Psoas muscle (tissue), 8 donors: ENCODE data around the gene FARSA. TPM values are rescaled to one million over a fixed set of nuclear protein-coding genes. Genes with fewer than 3 reads are reported as not detected.

ENCODE experiments used
- ATAC-seq, 4 donors: fragments of 200-7000 bp; cut with Tn5 transposase; one replicate each; pipeline ENCODE4 v1.9.1; 2020; ENCODE audit warnings: moderate library complexity in 3 of 4, mild to moderate bottlenecking in 2 of 4
- DNase-seq, 2 donors: peaks; one replicate each; pipeline ENCODE4 v3.0.0-alpha.2; 2020
- H3K27ac ChIP-seq: fragments of 200-600 bp; one replicate; pipeline ENCODE4 v1.8.0; 2022
- H3K27me3 ChIP-seq, 3 donors: fragments of 200-600 bp in 1 of 3; one replicate each; pipeline versions ENCODE4 v1.6.1 to v1.8.0; 2013 to 2022; ENCODE audit warnings: low read length in 2 of 3, mild to moderate bottlenecking in 2 of 3, moderate library complexity in 1 of 3; ENCODE audit not compliant: insufficient read depth in 3 of 3
- H3K36me3 ChIP-seq, 2 donors: fragments of 200-600 bp in 1 of 2; one replicate each; pipeline versions ENCODE4 v1.6.1 to v1.8.0; 2013 to 2022; ENCODE audit warnings: low read depth in 1 of 2, mild to moderate bottlenecking in 1 of 2, moderate library complexity in 1 of 2; ENCODE audit not compliant: insufficient read depth in 1 of 2
- H3K4me1 ChIP-seq: fragments of 200-600 bp; one replicate; pipeline ENCODE4 v1.8.0; 2022
- H3K4me3 ChIP-seq: fragments of 200-600 bp; one replicate; pipeline ENCODE4 v1.8.0; 2022; ENCODE audit warnings: mild to moderate bottlenecking
- H3K9me3 ChIP-seq: fragments of 200-600 bp; one replicate; pipeline ENCODE4 v1.8.0; 2022
- CTCF ChIP-seq: fragments of 200-600 bp; IDR thresholded peaks from one replicate; pipeline ENCODE4 v1.8.0; 2022; ENCODE audit warnings: antibody characterized with exemption
- WGBS, 3 donors: extraction: QIAGEN DNeasy Blood & Tissue Kit; methylation state at CpG; one replicate each; pipeline versions ENCODE4 v1.1.6 to v1.1.7; 2013; 5-methylcytosine and 5-hydroxymethylcytosine counted together
- intact Hi-C, 2 donors: fragments of 100-400 bp; cut with DNase I; formaldehyde crosslinking; loops; one replicate each; pipeline versions ENCODE4 v1.11.0 to v1.14.2; 2022
- polyA plus RNA-seq, 3 donors: library from polyadenylated mRNA; stranded (reverse); fragments of 200-250 nt; gene quantifications; one replicate each; pipeline ENCODE4 v1.2.3, GENCODE V29; 2013
- total RNA-seq, 4 donors: library from RNA; stranded (reverse); fragmentation: NEBNext Ultra II Directional in 2 of 4; extraction: Animal tissue kit (Norgen Biotek cat#: 25700) in 2 of 4; gene quantifications; one replicate each; pipeline versions ENCODE4 v1.2.1 to v1.2.4, GENCODE V29; 2021 to 2023
- donor health status: healthy with polysubstance abuse.
- donor health status: DM: no; HTN: no; CAD: no; lungs with moderate emphysema.
- donor health status: Bipolar disorder and iron deficiency.
- donor health status: healthy.
- donor health status: DM: yes; HTN: yes; CAD: no.
- donor health status: DM: no; HTN: no; CAD: no.
- donor health status: DM: no; HTN: no; CAD: no.
- donor health status: DM: yes; HTN: yes; CAD: no.

FARSA gene
- total and polyA plus RNA-seq, 7 donors: 45.9 to 161 (median 61.6) TPM

- DNase-seq: peak; percentile 79 to 93
- Histone ChIP-seq H3K4me3 (peak overlapping the region; percentile 90), H3K27ac (peak overlapping the region; percentile 98), H3K27me3 (no peaks in the 10 kb centered on the region), H3K4me1 (peaks cover 42% of the 10 kb centered on the region), H3K9me3 (no peaks in the 10 kb centered on the region), H3K36me3 (peaks cover 10 to 76% of the 10 kb centered on the region in 2 donors)
- peak; percentile 84 to 90 (median 88) for ATAC-seq
- WGBS, 3 donors: 1% methylated on average over 38 to 40 of the region's 40 CpGs
- intact Hi-C loops: no loop called here
- no peak for TF ChIP-seq CTCF
Observed at GRCh38 chr19:12946092-12946721, 12.7 kb upstream of the FARSA start.

GRCh38 chr19:12945479-12946091, 12.1 kb upstream of the FARSA start, which contains the start of gene RAD23A:
Gene RAD23A (plus strand): TSS chr19:12945862. CDS start chr19:12945949, 87 bp downstream.
- 1% methylated on average over 48 to 62 of the region's 62 CpGs for WGBS, 3 donors
- intact Hi-C loops: no loop called here
- H3K9me3 ChIP-seq: no peaks in the 10 kb centered on the region
- peak within 1 kb of the TSS; percentile 90 for H3K4me3 ChIP-seq
- DNase-seq: peak; percentile 99 to 100
- no peaks in the 10 kb centered on the region for H3K27me3 ChIP-seq
- ATAC-seq: peak; percentile 90 to 91 (median 91)
- peaks cover 42% of the 10 kb centered on the region for H3K4me1 ChIP-seq
- peaks cover 13 to 76% of the 10 kb centered on the region in 2 donors for H3K36me3 ChIP-seq
- peak within 1 kb of the TSS; percentile 98 for H3K27ac ChIP-seq
- TF ChIP-seq CTCF: no peak

- peak overlapping the region; percentile 98 for H3K27ac ChIP-seq
- H3K9me3 ChIP-seq: no peaks in the 10 kb centered on the region
- ATAC-seq: no peak
- intact Hi-C loops: no loop called here
- H3K36me3 ChIP-seq: peaks cover 21 to 76% of the 10 kb centered on the region in 2 donors
- DNase-seq: no peak
- H3K27me3 ChIP-seq: no peaks in the 10 kb centered on the region
- H3K4me3 ChIP-seq: no peak overlapping the region
- TF ChIP-seq CTCF: no peak
- H3K4me1 ChIP-seq: peaks cover 44% of the 10 kb centered on the region
- 63 to 76% (median 65%) methylated on average over 2 of the region's 2 CpGs for WGBS, 3 donors
Observed at GRCh38 chr19:12944104-12944674, 10.7 kb upstream of the FARSA start.

- H3K4me1 ChIP-seq: peaks cover 38% of the 10 kb centered on the region
- H3K27me3 ChIP-seq: no peaks in the 10 kb centered on the region
- H3K27ac ChIP-seq: peak overlapping the region; percentile 98
- ATAC-seq: no peak
- peaks cover 17 to 70% of the 10 kb centered on the region in 2 donors for H3K36me3 ChIP-seq
- DNase-seq: no peak
- intact Hi-C loops: no loop called here
- H3K9me3 ChIP-seq: no peaks in the 10 kb centered on the region
- 77 to 85% (median 81%) methylated on average over 17 to 18 of the region's 18 CpGs for WGBS, 3 donors
- no peak overlapping the region for H3K4me3 ChIP-seq
- TF ChIP-seq CTCF: no peak
Observed at GRCh38 chr19:12943437-12944044, 10.0 kb upstream of the FARSA start.
